Esophagus squamous epithelium (tissue), 4 donors: Measurements from ENCODE around the gene RPL18.

ENCODE experiments used
- POLR2A ChIP-seq, 4 donors: fragments of 450-650 bp; IDR thresholded peaks; one replicate each; pipeline ENCODE4 v1.6.1; 2017; ENCODE audit warnings: antibody characterized with exemption in 4 of 4, mild to moderate bottlenecking in 4 of 4, moderate library complexity in 3 of 4
- TF ChIP-seq, protein P1 (sequence below), 6 experiments: fragments of 450-650 bp in 4 of 6; fragments of 200-600 bp in 2 of 6; sonication (generic) in 2 of 6; IDR thresholded peaks; one replicate each; pipeline ENCODE4 v1.5.1; 2016 to 2019; ENCODE audit warnings: antibody characterized with exemption in 6 of 6, mild to moderate bottlenecking in 4 of 6, moderate library complexity in 4 of 6

DNA sequence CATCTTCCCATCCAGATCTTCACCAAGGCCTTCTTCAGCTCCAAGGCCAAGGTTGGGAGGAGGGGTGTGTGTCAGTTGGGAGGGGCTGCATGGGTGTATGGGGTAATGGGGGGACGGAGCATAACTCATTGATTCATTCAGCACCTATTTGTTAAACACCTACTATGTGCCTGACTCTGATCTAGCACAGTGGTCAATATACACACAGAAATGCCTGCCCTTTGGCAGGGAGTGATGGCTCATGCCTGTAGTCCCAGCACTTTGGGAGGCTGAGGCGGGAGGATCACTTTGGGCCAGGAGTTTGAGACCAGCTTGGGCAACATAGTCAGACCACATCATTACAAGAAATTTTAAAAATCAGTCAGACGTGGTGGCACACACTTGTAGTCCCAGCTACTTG, 31.6 kb downstream of the RPL18 start:
- TF ChIP-seq, protein P1, sequence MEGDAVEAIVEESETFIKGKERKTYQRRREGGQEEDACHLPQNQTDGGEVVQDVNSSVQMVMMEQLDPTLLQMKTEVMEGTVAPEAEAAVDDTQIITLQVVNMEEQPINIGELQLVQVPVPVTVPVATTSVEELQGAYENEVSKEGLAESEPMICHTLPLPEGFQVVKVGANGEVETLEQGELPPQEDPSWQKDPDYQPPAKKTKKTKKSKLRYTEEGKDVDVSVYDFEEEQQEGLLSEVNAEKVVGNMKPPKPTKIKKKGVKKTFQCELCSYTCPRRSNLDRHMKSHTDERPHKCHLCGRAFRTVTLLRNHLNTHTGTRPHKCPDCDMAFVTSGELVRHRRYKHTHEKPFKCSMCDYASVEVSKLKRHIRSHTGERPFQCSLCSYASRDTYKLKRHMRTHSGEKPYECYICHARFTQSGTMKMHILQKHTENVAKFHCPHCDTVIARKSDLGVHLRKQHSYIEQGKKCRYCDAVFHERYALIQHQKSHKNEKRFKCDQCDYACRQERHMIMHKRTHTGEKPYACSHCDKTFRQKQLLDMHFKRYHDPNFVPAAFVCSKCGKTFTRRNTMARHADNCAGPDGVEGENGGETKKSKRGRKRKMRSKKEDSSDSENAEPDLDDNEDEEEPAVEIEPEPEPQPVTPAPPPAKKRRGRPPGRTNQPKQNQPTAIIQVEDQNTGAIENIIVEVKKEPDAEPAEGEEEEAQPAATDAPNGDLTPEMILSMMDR (IDR thresholded peaks at IDR 0.05): no peak
- TF ChIP-seq POLR2A (IDR thresholded peaks at IDR 0.05): no peak
